WERI-Rb-1 (cell line): ENCODE data around the gene ABHD6.

Source experiments
- DNase-seq: peaks from one replicate; pipeline ENCODE4 v3.0.0-alpha.2; 2020
- H3K27ac ChIP-seq: fragments of 250-450 bp; sonication (Bioruptor Pico); 2 replicates; pipeline ENCODE4 v1.5.1; 2020; ENCODE audit warnings: mild to moderate bottlenecking, moderate library complexity
- H3K27me3 ChIP-seq: fragments of 250-450 bp; sonication (Bioruptor Pico); 2 replicates; pipeline ENCODE4 v1.5.1; 2021; ENCODE audit warnings: mild to moderate bottlenecking, low read depth, moderate library complexity; ENCODE audit not compliant: insufficient read depth, severe bottlenecking
- H3K36me3 ChIP-seq: fragments of 250-450 bp; sonication (Bioruptor Pico); 2 replicates; pipeline ENCODE4 v1.5.1; 2020; ENCODE audit warnings: mild to moderate bottlenecking, moderate library complexity
- H3K4me3 ChIP-seq: 2 replicates; pipeline ENCODE4 v1.5.1; 2011; ENCODE audit warnings: low read depth, mild to moderate bottlenecking, control low read depth, low read length
- H3K9me3 ChIP-seq: fragments of 250-450 bp; sonication (Bioruptor Pico); 2 replicates; pipeline ENCODE4 v1.5.1; 2021; ENCODE audit warnings: mild to moderate bottlenecking, moderate library complexity; ENCODE audit not compliant: severe bottlenecking
- CTCF ChIP-seq: IDR thresholded peaks from 2 replicates; pipeline ENCODE4 v1.5.1; 2011; ENCODE audit warnings: low read depth, mild to moderate bottlenecking, control low read depth, inconsistent platforms, low read length

The ABHD6 gene

GRCh38 chr3:58210761-58211460, 26.7 kb upstream of the ABHD6 start, which contains the start of gene DNASE1L3:
Gene DNASE1L3 (minus strand): TSS chr3:58210972. CDS start chr3:58210906, 66 bp downstream.
- Histone ChIP-seq H3K9me3 (no peaks in the 10 kb centered on the region), H3K36me3 (no peaks in the 10 kb centered on the region), H3K27ac (no peak within 1 kb of the TSS), H3K4me3 (no peak within 1 kb of the TSS), H3K27me3 (no peaks in the 10 kb centered on the region)
- no peak for DNase-seq
- TF ChIP-seq CTCF, result no peak

GRCh38 chr3:58214484-58215316, 22.9 kb upstream of the ABHD6 start:
- no peak for DNase-seq
- Histone ChIP-seq H3K4me3 (no peak overlapping the region), H3K27ac (no peak overlapping the region), H3K27me3 (no peaks in the 10 kb centered on the region), H3K36me3 (no peaks in the 10 kb centered on the region), H3K9me3 (no peaks in the 10 kb centered on the region)
- no peak for TF ChIP-seq CTCF

- Histone ChIP-seq H3K9me3 (no peaks in the 10 kb centered on the region), H3K27me3 (no peaks in the 10 kb centered on the region), H3K27ac (no peak overlapping the region), H3K36me3 (no peaks in the 10 kb centered on the region), H3K4me3 (no peak overlapping the region)
- DNase-seq, result no peak
- no peak for TF ChIP-seq CTCF
These were observed 22.1 kb upstream of the ABHD6 start for GRCh38 chr3:58215317-58216025.

- Histone ChIP-seq H3K9me3 (no peaks in the 10 kb centered on the region), H3K27me3 (no peaks in the 10 kb centered on the region), H3K4me3 (no peak overlapping the region), H3K36me3 (no peaks in the 10 kb centered on the region), H3K27ac (no peak overlapping the region)
- no peak for DNase-seq
- no peak for TF ChIP-seq CTCF
These were observed 20.9 kb upstream of the ABHD6 start for GRCh38 chr3:58216496-58217195.

- TF ChIP-seq CTCF, result peak; percentile 89
- no peaks in the 10 kb centered on the region for H3K9me3 ChIP-seq
- H3K4me3 ChIP-seq, result no peak overlapping the region
- DNase-seq, result peak; percentile 58
- no peak overlapping the region for H3K27ac ChIP-seq
- H3K36me3 ChIP-seq, result no peaks in the 10 kb centered on the region
- no peaks in the 10 kb centered on the region for H3K27me3 ChIP-seq
These were observed 20.3 kb upstream of the ABHD6 start for GRCh38 chr3:58217209-58217811.
